Trophoblast cell (in vitro differentiated cells and primary cell): ENCODE results near the gene EHMT1.

Source experiments
- DNase-seq, 2 donors: peaks; one replicate each; pipeline ENCODE4 v3.0.0-alpha.2; 2016
- H2AFZ ChIP-seq: 2 replicates; pipeline ENCODE4 v1.6.1; 2013; ENCODE audit warnings: low read length, moderate library complexity, mild to moderate bottlenecking; ENCODE audit not compliant: insufficient read depth, poor library complexity
- H2AK5ac ChIP-seq: 2 replicates; pipeline ENCODE4 v1.6.1; 2013; ENCODE audit warnings: mild to moderate bottlenecking, low read length
- H2BK120ac ChIP-seq: 2 replicates; pipeline ENCODE4 v1.6.1; 2013; ENCODE audit warnings: low read length, mild to moderate bottlenecking, moderate library complexity; ENCODE audit not compliant: insufficient read depth, poor library complexity
- H2BK12ac ChIP-seq: 2 replicates; pipeline ENCODE4 v1.6.1; 2013; ENCODE audit warnings: mild to moderate bottlenecking, low read length, moderate library complexity
- H2BK5ac ChIP-seq: 2 replicates; pipeline ENCODE4 v1.6.1; 2013; ENCODE audit warnings: low read length, low read depth, moderate library complexity, mild to moderate bottlenecking; ENCODE audit not compliant: poor library complexity
- H3K14ac ChIP-seq: 2 replicates; pipeline ENCODE4 v1.6.1; 2013; ENCODE audit warnings: mild to moderate bottlenecking, low read length
- H3K18ac ChIP-seq: 2 replicates; pipeline ENCODE4 v1.6.1; 2013; ENCODE audit warnings: mild to moderate bottlenecking, low read length
- H3K23ac ChIP-seq: 2 replicates; pipeline ENCODE4 v1.6.1; 2013; ENCODE audit warnings: low read length
- H3K27ac ChIP-seq: 2 replicates; pipeline ENCODE4 v1.5.1; 2013; ENCODE audit warnings: low read depth, mild to moderate bottlenecking, inconsistent platforms, low read length, moderate library complexity
- H3K27me3 ChIP-seq: 2 replicates; pipeline ENCODE4 v1.6.1; 2013; ENCODE audit warnings: inconsistent platforms, mild to moderate bottlenecking, low read length, moderate library complexity; ENCODE audit not compliant: insufficient read depth
- H3K36me3 ChIP-seq, 2 experiments: 1 replicate in 1 of 2; 2 replicates in 1 of 2; pipeline ENCODE4 v1.6.1; 2013; ENCODE audit warnings: low read length in 2 of 2, mild to moderate bottlenecking in 2 of 2, moderate library complexity in 1 of 2; ENCODE audit not compliant: insufficient read depth in 2 of 2, control insufficient read depth in 1 of 2
- H3K4ac ChIP-seq: 2 replicates; pipeline ENCODE4 v1.6.1; 2013; ENCODE audit warnings: low read depth, mild to moderate bottlenecking, low read length, moderate library complexity
- H3K4me1 ChIP-seq, 2 experiments: 1 replicate in 1 of 2; 2 replicates in 1 of 2; pipeline ENCODE4 v1.6.1; 2013; ENCODE audit warnings: low read length in 2 of 2, mild to moderate bottlenecking in 2 of 2, moderate library complexity in 1 of 2; ENCODE audit not compliant: insufficient read depth in 2 of 2, control insufficient read depth in 1 of 2
- H3K4me2 ChIP-seq: 2 replicates; pipeline ENCODE4 v1.6.1; 2013; ENCODE audit warnings: inconsistent platforms, mild to moderate bottlenecking, low read length, moderate library complexity
- H3K4me3 ChIP-seq: 2 replicates; pipeline ENCODE4 v1.5.1; 2013; ENCODE audit warnings: mild to moderate bottlenecking, low read depth, low read length, inconsistent platforms
- H3K79me1 ChIP-seq: one replicate; pipeline ENCODE4 v1.6.1; 2013; ENCODE audit warnings: low read length
- H3K79me2 ChIP-seq: 2 replicates; pipeline ENCODE4 v1.6.1; 2013; ENCODE audit warnings: low read length, mild to moderate bottlenecking; ENCODE audit not compliant: control insufficient read depth, insufficient read depth, poor library complexity
- H3K9ac ChIP-seq: 2 replicates; pipeline ENCODE4 v1.6.1; 2013; ENCODE audit warnings: mild to moderate bottlenecking, low read length
- H3K9me3 ChIP-seq: 2 replicates; pipeline ENCODE4 v1.6.1; 2013; ENCODE audit warnings: low read depth, mild to moderate bottlenecking, control low read depth, inconsistent platforms, low read length; ENCODE audit not compliant: insufficient read depth
- H4K12ac ChIP-seq: 2 replicates; pipeline ENCODE4 v1.6.1; 2013; ENCODE audit warnings: low read depth, mild to moderate bottlenecking, low read length, moderate library complexity
- H4K8ac ChIP-seq: 2 replicates; pipeline ENCODE4 v1.6.1; 2013; ENCODE audit warnings: low read depth, mild to moderate bottlenecking, low read length, moderate library complexity
- H4K91ac ChIP-seq: one replicate; pipeline ENCODE4 v1.6.1; 2013; ENCODE audit warnings: low read depth, mild to moderate bottlenecking, low read length, moderate library complexity
- WGBS: extraction: QIAGEN DNeasy Blood & Tissue Kit; methylation state at CpG from one replicate; pipeline ENCODE4 v1.1.7; 2013; ENCODE audit warnings: missing lambda C conversion rate; ENCODE audit not compliant: insufficient read length, insufficient coverage; ENCODE audit errors: extremely low coverage; 5-methylcytosine and 5-hydroxymethylcytosine counted together

EHMT1 gene

DNA sequence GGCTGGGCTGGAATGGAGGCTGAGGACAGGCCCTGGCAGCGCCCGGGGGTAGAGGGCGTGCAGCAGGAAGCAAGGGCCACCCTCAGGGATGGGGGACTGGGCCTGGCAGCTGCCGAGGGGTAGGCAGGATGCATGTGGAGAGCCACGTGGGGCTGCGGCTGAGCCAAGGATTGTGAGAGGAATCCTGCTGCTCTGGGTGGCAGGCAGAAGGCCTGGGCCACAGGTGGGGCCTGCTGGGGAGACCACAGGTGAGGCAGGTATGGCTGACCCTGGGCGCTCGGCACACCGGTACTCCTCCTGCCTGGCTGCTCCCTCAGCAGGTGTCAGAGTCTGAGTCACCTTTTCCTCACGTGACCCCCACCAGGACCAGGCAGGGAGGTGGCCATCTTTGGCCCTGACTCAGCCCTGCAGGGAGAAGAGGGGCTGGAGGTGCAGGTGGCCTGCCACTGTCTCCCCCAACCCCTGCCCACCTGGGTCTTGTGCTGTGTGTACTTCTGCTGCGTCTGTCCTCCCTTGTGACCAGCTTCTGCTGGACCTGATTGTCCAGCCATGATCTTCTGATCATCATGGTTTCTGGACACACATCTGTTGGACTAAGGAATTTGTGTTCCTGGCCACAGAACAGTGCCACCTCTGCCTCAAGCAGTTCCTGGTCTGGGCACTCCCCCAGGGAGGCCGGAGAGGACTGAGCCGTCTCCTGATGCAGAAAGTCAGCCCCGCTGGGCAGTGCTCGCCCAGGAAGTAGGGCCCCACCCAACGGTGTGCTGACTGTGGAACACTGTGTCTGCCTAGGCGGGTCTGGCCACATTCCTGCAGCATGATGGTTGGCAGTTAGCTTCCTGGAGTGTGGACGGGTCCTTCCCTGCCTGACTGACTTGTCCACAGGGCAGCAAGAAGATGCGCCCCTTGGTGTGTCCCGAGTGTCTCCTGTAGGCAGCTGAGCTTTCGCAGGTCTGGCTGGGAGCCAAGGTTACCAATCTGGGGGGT, 6.9 kb upstream of the EHMT1 start:
- Histone ChIP-seq H4K12ac (peak overlapping the region; percentile 37), H3K4ac (peak overlapping the region; percentile 14), H4K8ac (peak overlapping the region; percentile 78), H3K79me1 (peaks cover 20% of the 10 kb centered on the region), H3K23ac (no peak overlapping the region), H3K14ac (peak overlapping the region; percentile 72), H3K27me3 (no peaks in the 10 kb centered on the region), H3K9me3 (peaks cover 1% of the 10 kb centered on the region), H3K27ac (peak overlapping the region; percentile 93), H3K18ac (peak overlapping the region; percentile 63), H3K4me3 (no peak overlapping the region), H3K4me1 (peaks cover 20 to 23% of the 10 kb centered on the region in 2 experiments), H3K4me2 (peak overlapping the region; percentile 38), H2AK5ac (peak overlapping the region; percentile 75), H2AFZ (peak overlapping the region; percentile 52), H2BK5ac (peak overlapping the region; percentile 67), H2BK12ac (peak overlapping the region; percentile 61), H4K91ac (peak overlapping the region; percentile 92), H3K79me2 (peaks cover 2% of the 10 kb centered on the region), H3K9ac (no peak overlapping the region), H3K36me3 (peaks cover 33% of the 10 kb centered on the region in 2 experiments), H2BK120ac (peak overlapping the region; percentile 62)
- no CpG with 5 or more reads among the region's 21 CpGs for WGBS
- DNase-seq: peak; percentile 97 to 98

DNA sequence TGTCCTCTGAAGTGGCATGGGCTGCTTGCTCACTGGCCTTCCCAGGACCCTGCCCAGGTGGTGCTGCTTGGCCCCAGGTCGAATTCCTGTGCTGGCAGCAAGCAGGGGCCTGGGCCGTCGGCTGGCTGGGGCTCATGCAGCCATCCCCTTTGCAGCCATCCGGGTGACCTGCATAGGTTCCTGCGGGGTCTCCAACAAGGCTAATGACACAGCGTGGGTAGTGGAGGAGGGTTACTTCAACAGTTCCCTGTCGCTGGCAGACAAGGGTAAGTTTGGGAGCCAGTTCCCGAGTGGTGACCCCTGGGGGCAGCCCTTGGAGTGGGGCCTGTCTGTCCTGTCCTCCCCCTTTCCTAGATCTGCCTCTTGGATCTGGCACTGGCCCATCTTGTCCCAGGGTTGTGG, 6.1 kb upstream of the EHMT1 start:
- WGBS: no CpG with 5 or more reads among the region's 8 CpGs
- H3K79me1 ChIP-seq: peaks cover 20% of the 10 kb centered on the region
- H3K9me3 ChIP-seq: peaks cover 1% of the 10 kb centered on the region
- peak overlapping the region; percentile 78 for H4K8ac ChIP-seq
- peak in 1 of 2 donors; percentile 17 for DNase-seq
- no peak overlapping the region for H3K4me3 ChIP-seq
- peak overlapping the region; percentile 92 for H4K91ac ChIP-seq
- peak overlapping the region; percentile 54 for H3K14ac ChIP-seq
- H3K27me3 ChIP-seq: no peaks in the 10 kb centered on the region
- H4K12ac ChIP-seq: peak overlapping the region; percentile 37
- no peak overlapping the region for H3K23ac ChIP-seq
- peak overlapping the region; percentile 38 for H3K4me2 ChIP-seq
- H3K27ac ChIP-seq: peak overlapping the region; percentile 71
- H3K9ac ChIP-seq: no peak overlapping the region
- H3K79me2 ChIP-seq: peaks cover 2% of the 10 kb centered on the region
- peak overlapping the region; percentile 20 for H2BK12ac ChIP-seq
- peak overlapping the region; percentile 4 for H3K4ac ChIP-seq
- peak overlapping the region; percentile 75 for H2AK5ac ChIP-seq
- H3K4me1 ChIP-seq: peaks cover 23 to 26% of the 10 kb centered on the region in 2 experiments
- H2BK120ac ChIP-seq: peak overlapping the region; percentile 50
- peaks cover 33% of the 10 kb centered on the region in 2 experiments for H3K36me3 ChIP-seq
- H2AFZ ChIP-seq: peak overlapping the region; percentile 52
- H3K18ac ChIP-seq: peak overlapping the region; percentile 11
- H2BK5ac ChIP-seq: peak overlapping the region; percentile 24

GRCh38 chr9:137613259-137613658, 5.5 kb upstream of the EHMT1 start:
- peaks cover 23 to 29% of the 10 kb centered on the region in 2 experiments for H3K4me1 ChIP-seq
- H3K79me2 ChIP-seq: peaks cover 6% of the 10 kb centered on the region

GRCh38 chr9:137613738-137614523, 4.9 kb upstream of the EHMT1 start:
- Histone ChIP-seq H4K12ac (no peak overlapping the region), H3K4ac (no peak overlapping the region)
- no CpG with 5 or more reads among the region's 27 CpGs for WGBS

More at GRCh38 chr9:137613259-137613658, 5.5 kb upstream of the EHMT1 start:
- peak overlapping the region; percentile 24 for H2BK5ac ChIP-seq
- H3K36me3 ChIP-seq: peaks cover 33% of the 10 kb centered on the region in 2 experiments
- no peak for DNase-seq
- H3K27ac ChIP-seq: peak overlapping the region; percentile 71
- peak overlapping the region; percentile 78 for H4K8ac ChIP-seq
- H3K9ac ChIP-seq: no peak overlapping the region
- H3K4ac ChIP-seq: peak overlapping the region; percentile 4
- H2BK12ac ChIP-seq: peak overlapping the region; percentile 20
- H3K79me1 ChIP-seq: peaks cover 23% of the 10 kb centered on the region
- H3K4me3 ChIP-seq: no peak overlapping the region
- no CpG with 5 or more reads among the region's 5 CpGs for WGBS
- peak overlapping the region; percentile 50 for H2BK120ac ChIP-seq
- H3K4me2 ChIP-seq: no peak overlapping the region
- peak overlapping the region; percentile 11 for H3K18ac ChIP-seq
- H3K23ac ChIP-seq: no peak overlapping the region
- peak overlapping the region; percentile 52 for H2AFZ ChIP-seq
- no peaks in the 10 kb centered on the region for H3K27me3 ChIP-seq
- H2AK5ac ChIP-seq: peak overlapping the region; percentile 75
- H4K12ac ChIP-seq: peak overlapping the region; percentile 52
- H3K9me3 ChIP-seq: peaks cover 1% of the 10 kb centered on the region
- H3K14ac ChIP-seq: peak overlapping the region; percentile 54
- H4K91ac ChIP-seq: peak overlapping the region; percentile 92

More at GRCh38 chr9:137613738-137614523, 4.9 kb upstream of the EHMT1 start:
- H3K4me3 ChIP-seq: no peak overlapping the region
- DNase-seq: no peak
- no peak overlapping the region for H2AK5ac ChIP-seq
- H4K91ac ChIP-seq: no peak overlapping the region
- H3K18ac ChIP-seq: no peak overlapping the region
- peaks cover 27% of the 10 kb centered on the region for H3K79me1 ChIP-seq
- no peak overlapping the region for H2BK120ac ChIP-seq
- H3K4me1 ChIP-seq: peaks cover 23 to 29% of the 10 kb centered on the region in 2 experiments
- H3K23ac ChIP-seq: no peak overlapping the region
- peaks cover 9% of the 10 kb centered on the region for H3K79me2 ChIP-seq
- H3K9me3 ChIP-seq: peaks cover 1% of the 10 kb centered on the region
- peaks cover 31 to 33% of the 10 kb centered on the region in 2 experiments for H3K36me3 ChIP-seq
- H3K27ac ChIP-seq: no peak overlapping the region
- H2BK12ac ChIP-seq: no peak overlapping the region
- no peaks in the 10 kb centered on the region for H3K27me3 ChIP-seq
- H2AFZ ChIP-seq: no peak overlapping the region
- no peak overlapping the region for H2BK5ac ChIP-seq
- H3K14ac ChIP-seq: no peak overlapping the region
- H3K9ac ChIP-seq: no peak overlapping the region
- no peak overlapping the region for H4K8ac ChIP-seq
- H3K4me2 ChIP-seq: no peak overlapping the region
